Measurements from ENCODE around the gene LY86. TPM values are rescaled to one million over a fixed set of nuclear protein-coding genes. Genes with fewer than 3 reads are reported as not detected.

Gene LY86
- total and polyA plus RNA-seq, 4 donors, result 5.2 to 12.4 (median 9.6) TPM

GRCh38 chr6:6699741-6700367, 111.3 kb downstream of the LY86 start:
- peaks cover 17 to 37% (median 24%) of the 10 kb centered on the region in 5 donors for H3K4me1 ChIP-seq (ENCODE audit: control insufficient read depth in 5 of 5, insufficient read depth in 5 of 5, low read length in 5 of 5)
- H3K9me3 ChIP-seq (ENCODE audit: control insufficient read depth in 4 of 4, insufficient read depth in 3 of 4, low read length in 3 of 4), result no peaks in the 10 kb centered on the region
- H3K27me3 ChIP-seq (ENCODE audit: control insufficient read depth in 3 of 3, insufficient read depth in 3 of 3, low read length in 2 of 3), result no peaks in the 10 kb centered on the region
- WGBS, 2 donors, result 26 to 33% methylated on average over 11 of the region's 11 CpGs
- DNase-seq (peak; percentile 96 to 98 (median 97)), ATAC-seq (ENCODE audit: insufficient read depth, low FRiP score) (peak; percentile 45)
- H3K9ac ChIP-seq (ENCODE audit: insufficient read depth in 1 of 2, low read length in 2 of 2), result peak overlapping the region in 1 of 2 donors; percentile 51
- H3K36me3 ChIP-seq (ENCODE audit: control insufficient read depth in 4 of 4, insufficient read depth in 4 of 4, low read length in 4 of 4), result no peaks in the 10 kb centered on the region
- no peak overlapping the region for H3K4me3 ChIP-seq
- TF ChIP-seq CTCF (IDR thresholded peaks at IDR 0.05; ENCODE audit: control extremely low read depth, extremely low read depth), result no peak
- H3K27ac ChIP-seq (ENCODE audit: low read depth in 1 of 2, low read length in 1 of 2), result peak overlapping the region; percentile 70 to 81

GRCh38 chr6:6700407-6701270, 112.1 kb downstream of the LY86 start:
- DNase-seq, result no peak
- Histone ChIP-seq H3K27me3 (ENCODE audit: control insufficient read depth in 3 of 3, insufficient read depth in 3 of 3, low read length in 2 of 3) (no peaks in the 10 kb centered on the region), H3K36me3 (ENCODE audit: control insufficient read depth in 4 of 4, insufficient read depth in 4 of 4, low read length in 4 of 4) (no peaks in the 10 kb centered on the region), H3K4me3 (no peak overlapping the region), H3K9me3 (ENCODE audit: control insufficient read depth in 4 of 4, insufficient read depth in 3 of 4, low read length in 3 of 4) (no peaks in the 10 kb centered on the region), H3K9ac (ENCODE audit: insufficient read depth in 1 of 2, low read length in 2 of 2) (peak overlapping the region in 1 of 2 donors; percentile 51), H3K27ac (ENCODE audit: low read depth in 1 of 2, low read length in 1 of 2) (peak overlapping the region; percentile 70 to 81), H3K4me1 (ENCODE audit: control insufficient read depth in 5 of 5, insufficient read depth in 5 of 5, low read length in 5 of 5) (peaks cover 16 to 29% (median 17%) of the 10 kb centered on the region in 5 donors)
- ATAC-seq (ENCODE audit: insufficient read depth, low FRiP score), result no peak
- 71 to 72% methylated on average over 13 of the region's 13 CpGs for WGBS, 2 donors
- TF ChIP-seq CTCF (IDR thresholded peaks at IDR 0.05; ENCODE audit: control extremely low read depth, extremely low read depth), result no peak

GRCh38 chr6:6701864-6702263, 113.3 kb downstream of the LY86 start:
- ATAC-seq (ENCODE audit: insufficient read depth, low FRiP score) (no peak), DNase-seq (no peak)
- no peak overlapping the region for H3K27ac ChIP-seq (ENCODE audit: low read depth in 1 of 2, low read length in 1 of 2)
- 37 to 66% methylated on average over 9 of the region's 9 CpGs for WGBS, 2 donors
- H3K4me1 ChIP-seq (ENCODE audit: control insufficient read depth in 5 of 5, insufficient read depth in 5 of 5, low read length in 5 of 5), result peaks cover 6 to 17% (median 12%) of the 10 kb centered on the region in 5 donors
- no peaks in the 10 kb centered on the region for H3K36me3 ChIP-seq (ENCODE audit: control insufficient read depth in 4 of 4, insufficient read depth in 4 of 4, low read length in 4 of 4)
- H3K27me3 ChIP-seq (ENCODE audit: control insufficient read depth in 3 of 3, insufficient read depth in 3 of 3, low read length in 2 of 3), result no peaks in the 10 kb centered on the region
- H3K9me3 ChIP-seq (ENCODE audit: control insufficient read depth in 4 of 4, insufficient read depth in 3 of 4, low read length in 3 of 4), result no peaks in the 10 kb centered on the region
- H3K4me3 ChIP-seq, result no peak overlapping the region
- no peak overlapping the region for H3K9ac ChIP-seq (ENCODE audit: insufficient read depth in 1 of 2, low read length in 2 of 2)
- no peak for TF ChIP-seq CTCF (IDR thresholded peaks at IDR 0.05; ENCODE audit: control extremely low read depth, extremely low read depth)

Measured in lung (tissue), 12 donors.